H9 (cell line): ENCODE results near the gene TCF4. TPM values are rescaled to one million over a fixed set of nuclear protein-coding genes. Genes with fewer than 3 reads are reported as not detected.

Experiments used
- DNase-seq: peaks from one replicate; pipeline ENCODE4 v3.0.0-alpha.2; 2017
- H2AFZ ChIP-seq: one replicate; pipeline ENCODE4 v1.6.1; 2013; ENCODE audit warnings: mild to moderate bottlenecking, low read length, control low read depth, moderate library complexity
- H2AK5ac ChIP-seq: 2 replicates; pipeline ENCODE4 v1.6.1; 2013; ENCODE audit warnings: low read length, control low read depth, mixed read lengths; ENCODE audit not compliant: insufficient read length
- H2BK120ac ChIP-seq: one replicate; pipeline ENCODE4 v1.6.1; 2013; ENCODE audit warnings: low read depth, mild to moderate bottlenecking, low read length, control low read depth, inconsistent platforms; ENCODE audit not compliant: poor library complexity, severe bottlenecking
- H2BK12ac ChIP-seq: 2 replicates; pipeline ENCODE4 v1.6.1; 2013; ENCODE audit warnings: low read length, control low read depth, mixed read lengths, low read depth; ENCODE audit not compliant: insufficient read length
- H2BK15ac ChIP-seq: 2 replicates; pipeline ENCODE4 v1.6.1; 2013; ENCODE audit warnings: low read depth, low read length, control low read depth
- H2BK20ac ChIP-seq: one replicate; pipeline ENCODE4 v1.6.1; 2013; ENCODE audit warnings: low read depth, mild to moderate bottlenecking, low read length, control low read depth, inconsistent platforms; ENCODE audit not compliant: poor library complexity, severe bottlenecking
- H2BK5ac ChIP-seq: 2 replicates; pipeline ENCODE4 v1.6.1; 2013; ENCODE audit warnings: low read length, control low read depth, mixed read lengths; ENCODE audit not compliant: insufficient read length
- H3K14ac ChIP-seq: 2 replicates; pipeline ENCODE4 v1.6.1; 2013; ENCODE audit warnings: low read length, control low read depth; ENCODE audit not compliant: insufficient read depth
- H3K18ac ChIP-seq: 2 replicates; pipeline ENCODE4 v1.6.1; 2013; ENCODE audit warnings: low read depth, mild to moderate bottlenecking, mixed read lengths, low read length, control low read depth; ENCODE audit not compliant: insufficient read length
- H3K23ac ChIP-seq: 2 replicates; pipeline ENCODE4 v1.6.1; 2013; ENCODE audit warnings: low read length, control low read depth, mixed read lengths, low read depth; ENCODE audit not compliant: insufficient read length
- H3K23me2 ChIP-seq: 2 replicates; pipeline ENCODE4 v1.6.1; 2013; ENCODE audit warnings: low read depth, mild to moderate bottlenecking, mixed read lengths, low read length, control low read depth; ENCODE audit not compliant: insufficient read length, poor library complexity, severe bottlenecking
- H3K27ac ChIP-seq: 2 replicates; pipeline ENCODE4 v1.5.1; 2013; ENCODE audit warnings: low read length, control low read depth, mixed read lengths, low read depth; ENCODE audit not compliant: insufficient read length
- H3K27me3 ChIP-seq: 2 replicates; pipeline ENCODE4 v1.6.1; 2013; ENCODE audit warnings: low read length, control low read depth, inconsistent platforms; ENCODE audit not compliant: insufficient read depth
- H3K4ac ChIP-seq: 2 replicates; pipeline ENCODE4 v1.6.1; 2013; ENCODE audit warnings: low read depth, mild to moderate bottlenecking, control low read depth, inconsistent platforms, low read length, moderate library complexity
- H3K4me1 ChIP-seq: 2 replicates; pipeline ENCODE4 v1.6.1; 2013; ENCODE audit warnings: low read length, control low read depth, inconsistent platforms; ENCODE audit not compliant: insufficient read depth
- H3K4me2 ChIP-seq: 2 replicates; pipeline ENCODE4 v1.6.1; 2013; ENCODE audit warnings: low read length, control low read depth, mixed read lengths; ENCODE audit not compliant: insufficient read length, insufficient read depth
- H3K56ac ChIP-seq: 2 replicates; pipeline ENCODE4 v1.6.1; 2013; ENCODE audit warnings: low read depth, mild to moderate bottlenecking, mixed read lengths, low read length, control low read depth; ENCODE audit not compliant: insufficient read length
- H3K79me1 ChIP-seq: 2 replicates; pipeline ENCODE4 v1.6.1; 2013; ENCODE audit warnings: low read depth, mild to moderate bottlenecking, moderate library complexity, low read length, control low read depth, inconsistent platforms; ENCODE audit not compliant: insufficient read depth, poor library complexity, severe bottlenecking
- H3K79me2 ChIP-seq: 2 replicates; pipeline ENCODE4 v1.6.1; 2013; ENCODE audit warnings: low read length, control low read depth, inconsistent platforms; ENCODE audit not compliant: insufficient read depth
- H3K9ac ChIP-seq: 2 replicates; pipeline ENCODE4 v1.6.1; 2013; ENCODE audit warnings: low read length, control low read depth, mixed read lengths; ENCODE audit not compliant: insufficient read length; ENCODE audit errors: extremely low read depth
- H3K9me3 ChIP-seq: one replicate; pipeline ENCODE4 v1.6.1; 2013; ENCODE audit warnings: low read depth, low read length, inconsistent platforms; ENCODE audit not compliant: control insufficient read depth
- H3T11ph ChIP-seq: one replicate; pipeline ENCODE4 v1.6.1; 2013; ENCODE audit warnings: mild to moderate bottlenecking, low read length, control low read depth, inconsistent platforms
- H4K20me1 ChIP-seq: one replicate; pipeline ENCODE4 v1.6.1; 2013; ENCODE audit not compliant: control insufficient read depth, insufficient read length, insufficient read depth
- H4K5ac ChIP-seq: 2 replicates; pipeline ENCODE4 v1.6.1; 2013; ENCODE audit warnings: low read depth, mild to moderate bottlenecking, mixed read lengths, low read length, control low read depth; ENCODE audit not compliant: insufficient read length
- H4K8ac ChIP-seq: replicated peaks from 2 replicates; pipeline ENCODE4 v1.6.1; 2013; ENCODE audit warnings: low read length, control low read depth, mixed read lengths, low read depth; ENCODE audit not compliant: insufficient read length
- H4K91ac ChIP-seq: 2 replicates; pipeline ENCODE4 v1.6.1; 2013; ENCODE audit warnings: low read depth, mild to moderate bottlenecking, moderate library complexity, mixed read lengths, low read length, control low read depth; ENCODE audit not compliant: insufficient read length
- H3K27ac Mint-ChIP-seq, 3 experiments: 2 replicates in 2 of 3; 3 replicates in 1 of 3; pipeline ENCODE4 v1.8.0; 2020 to 2021; ENCODE audit warnings: mixed read lengths in 3 of 3, mild to moderate bottlenecking in 1 of 3, moderate library complexity in 1 of 3
- H3K27me3 Mint-ChIP-seq: 2 replicates; pipeline ENCODE4 v1.8.0; 2021; ENCODE audit warnings: low read depth, mild to moderate bottlenecking, moderate library complexity, mixed read lengths
- H3K36me3 Mint-ChIP-seq, 3 experiments: 2 replicates in 2 of 3; 3 replicates in 1 of 3; pipeline ENCODE4 v1.8.0; 2020 to 2021; ENCODE audit warnings: low read depth in 3 of 3, mixed read lengths in 3 of 3; ENCODE audit not compliant: insufficient read depth in 1 of 3
- H3K4me1 Mint-ChIP-seq, 2 experiments: 2 replicates each; pipeline ENCODE4 v1.8.0; 2020; ENCODE audit warnings: mixed read lengths in 2 of 2
- H3K4me3 Mint-ChIP-seq, 2 experiments: 2 replicates in 1 of 2; 3 replicates in 1 of 2; pipeline ENCODE4 v1.8.0; 2020 to 2021; ENCODE audit warnings: mild to moderate bottlenecking in 2 of 2, mixed read lengths in 2 of 2, moderate library complexity in 1 of 2
- H3K9me3 Mint-ChIP-seq, 2 experiments: 2 replicates in 1 of 2; 3 replicates in 1 of 2; pipeline ENCODE4 v1.8.0; 2020; ENCODE audit warnings: mild to moderate bottlenecking in 2 of 2, mixed read lengths in 2 of 2, moderate library complexity in 1 of 2
- CTCF ChIP-seq: fragments of 200-600 bp; sonication (generic); conservative IDR thresholded peaks from 3 replicates; pipeline ENCODE4 v1.8.0; 2021; ENCODE audit warnings: antibody characterized with exemption, mild to moderate bottlenecking
- WGBS: extraction: QIAGEN DNeasy Blood & Tissue Kit; methylation state at CpG from one replicate; pipeline ENCODE4 v1.1.7; 2013; ENCODE audit warnings: missing lambda C conversion rate, low lambda C conversion rate, mixed read lengths; ENCODE audit not compliant: insufficient read length; ENCODE audit errors: extremely low coverage; 5-methylcytosine and 5-hydroxymethylcytosine counted together
- total RNA-seq: library from RNA; stranded (reverse); gene quantifications from 2 replicates; pipeline ENCODE4 v1.2.1, GENCODE V29; 2021

Gene TCF4
- total RNA-seq, 1 experiment from 2014 or later, result 99.4 TPM

GRCh38 chr18:55339990-55340389, 248.0 kb downstream of the TCF4 start:
- H3K4me1 ChIP-seq, result no peaks in the 10 kb centered on the region; the same call in 1 of the 2 replicates
- H3K4me2 ChIP-seq, result no peak overlapping the region
- no peak overlapping the region for H3K9ac ChIP-seq
- no peak overlapping the region for H2BK5ac ChIP-seq
- no peak overlapping the region for H2BK120ac ChIP-seq
- no peak overlapping the region for H2BK12ac ChIP-seq
- no peak overlapping the region for H4K8ac ChIP-seq
- no peak overlapping the region for H3K14ac ChIP-seq
- DNase-seq, result no peak
- H3K56ac ChIP-seq, result no peak overlapping the region
- H3K27me3 ChIP-seq, result no peaks in the 10 kb centered on the region
- Mint-ChIP-seq H3K9me3 (no peaks in the 10 kb centered on the region), H3K27me3 (no peaks in the 10 kb centered on the region), H3K4me3 (no peak overlapping the region), H3K36me3 (no peaks in the 10 kb centered on the region), H3K27ac (peak overlapping the region; percentile 7 to 59 (median 25); a peak in 5 of 7 replicates), H3K4me1 (peaks cover 46 to 55% of the 10 kb centered on the region in 2 experiments)
- H3K27ac ChIP-seq, result no peak overlapping the region
- WGBS, result no CpG with 5 or more reads among the region's 7 CpGs
- no peaks in the 10 kb centered on the region for H3K9me3 ChIP-seq
- H3K79me1 ChIP-seq, result no peaks in the 10 kb centered on the region
- no peak for TF ChIP-seq CTCF
- H2AK5ac ChIP-seq, result no peak overlapping the region
- no peak overlapping the region for H2BK20ac ChIP-seq
- no peak overlapping the region for H4K91ac ChIP-seq
- no peaks in the 10 kb centered on the region for H3K79me2 ChIP-seq
- no peak overlapping the region for H3K4ac ChIP-seq
- no peak overlapping the region for H4K5ac ChIP-seq
- no peak overlapping the region for H3K18ac ChIP-seq
- H2AFZ ChIP-seq, result no peak overlapping the region
- no peaks in the 10 kb centered on the region for H3K23me2 ChIP-seq
- H3T11ph ChIP-seq, result no peak overlapping the region
- H2BK15ac ChIP-seq, result no peak overlapping the region
- no peaks in the 10 kb centered on the region for H4K20me1 ChIP-seq
- no peak overlapping the region for H3K23ac ChIP-seq
